Measurements from ENCODE around the gene SERINC1. TPM values are rescaled to one million over a fixed set of nuclear protein-coding genes. Genes with fewer than 3 reads are reported as not detected.

The SERINC1 gene
- total RNA-seq, 1 experiment from 2014 or later: 131 TPM

GRCh38 chr6:122490607-122491006, 19.0 kb upstream of the SERINC1 start:
- in situ Hi-C loops (cut with HindIII; ENCODE audit: low pct_unique_long_range_greater_than_20kb, low sequenced_read_pairs): no loop called here
- ChIA-PET POLR2A (no interaction called here), CTCF (interaction anchor here (3.2 kb wide), 1 partner anchor 40 kb away, joined by 40 read pairs; no protein-coding TSS in a partner anchor)
- TF ChIP-seq CTCF (IDR thresholded peaks at IDR 0.05): no peak
- TF ChIP-seq TCF7L2 (IDR thresholded peaks at IDR 0.05; ENCODE audit: low read depth, low read length): no peak
- TF ChIP-seq REST (IDR thresholded peaks at IDR 0.05; ENCODE audit: insufficient read depth in 1 of 2, low read depth in 2 of 2, low read length in 1 of 2): no peak
- TF ChIP-seq SIN3A (IDR thresholded peaks at IDR 0.05; ENCODE audit: borderline replicate concordance, insufficient read depth, low read depth, low read length): no peak
- no peak for TF ChIP-seq POLR2AphosphoS5 (IDR thresholded peaks at IDR 0.05; ENCODE audit: low read depth, low read length)
- H3K27ac ChIP-seq (ENCODE audit: low read length): no peak overlapping the region
- no peaks in the 10 kb centered on the region for H3K4me1 ChIP-seq (ENCODE audit: control insufficient read depth, insufficient read depth, low read length)
- H3K27me3 ChIP-seq (ENCODE audit: control insufficient read depth, insufficient read depth, low read length): peaks cover 2% of the 10 kb centered on the region; the same call in 1 of the 2 replicates
- DNase-seq (ENCODE audit: low read depth, low spot score) (no peak), ATAC-seq (no peak)
- H3K9me3 ChIP-seq (ENCODE audit: control insufficient read depth, insufficient read depth, low read depth, low read length): no peaks in the 10 kb centered on the region
- intact Hi-C loops (cut with micrococcal nuclease; ENCODE audit: unreplicated experiment): loop anchor here (5.0 kb wide), 1 partner anchor 347 kb away; no protein-coding TSS in a partner anchor
- BruUV-seq (replicated peaks): no TSS peak
- no peaks in the 10 kb centered on the region for H3K36me3 ChIP-seq (ENCODE audit: control insufficient read depth, insufficient read depth, low read length)
- no peak overlapping the region for H3K4me3 ChIP-seq (ENCODE audit: low read depth in 2 of 2, low read length in 2 of 2)

- TF ChIP-seq POLR2AphosphoS5 (IDR thresholded peaks at IDR 0.05; ENCODE audit: low read depth, low read length) (no peak), REST (IDR thresholded peaks at IDR 0.05; ENCODE audit: insufficient read depth in 1 of 2, low read depth in 2 of 2, low read length in 1 of 2) (no peak), CTCF (IDR thresholded peaks at IDR 0.05) (no peak)
- H3K27me3 ChIP-seq (ENCODE audit: control insufficient read depth, insufficient read depth, low read length): no peaks in the 10 kb centered on the region
- no peaks in the 10 kb centered on the region for H3K9me3 ChIP-seq (ENCODE audit: control insufficient read depth, insufficient read depth, low read depth, low read length)
- ATAC-seq (no peak), DNase-seq (ENCODE audit: low read depth, low spot score) (no peak)
- intact Hi-C loops (cut with micrococcal nuclease; ENCODE audit: unreplicated experiment): no loop called here
- BruUV-seq (replicated peaks): no TSS peak
- POLR2A ChIA-PET: no interaction called here
- H3K4me1 ChIP-seq (ENCODE audit: control insufficient read depth, insufficient read depth, low read length): no peaks in the 10 kb centered on the region
- H3K36me3 ChIP-seq (ENCODE audit: control insufficient read depth, insufficient read depth, low read length): no peaks in the 10 kb centered on the region
- in situ Hi-C loops (cut with HindIII; ENCODE audit: low pct_unique_long_range_greater_than_20kb, low sequenced_read_pairs): no loop called here
- no peak overlapping the region for H3K4me3 ChIP-seq (ENCODE audit: low read depth in 2 of 2, low read length in 2 of 2)
- no peak overlapping the region for H3K27ac ChIP-seq (ENCODE audit: low read length)
- CTCF ChIA-PET: no interaction called here
Observed at GRCh38 chr6:122484760-122485159, 13.2 kb upstream of the SERINC1 start.

Data from Panc1 (cell line).